Stimulated activated CD8-positive, alpha-beta memory T cell treated with anti-CD3 and anti-CD28 coated beads, Interleukin-4, amount 100 ng/mL, for 4 hours (primary cell): ENCODE results near the gene POT1.

Experiments
- DNase-seq, 2 donors: peaks; one replicate each; pipeline ENCODE4 v3.0.0-alpha.2; 2020; ENCODE audit warnings: low read depth in 2 of 2, low spot score in 1 of 2

Gene POT1

DNA sequence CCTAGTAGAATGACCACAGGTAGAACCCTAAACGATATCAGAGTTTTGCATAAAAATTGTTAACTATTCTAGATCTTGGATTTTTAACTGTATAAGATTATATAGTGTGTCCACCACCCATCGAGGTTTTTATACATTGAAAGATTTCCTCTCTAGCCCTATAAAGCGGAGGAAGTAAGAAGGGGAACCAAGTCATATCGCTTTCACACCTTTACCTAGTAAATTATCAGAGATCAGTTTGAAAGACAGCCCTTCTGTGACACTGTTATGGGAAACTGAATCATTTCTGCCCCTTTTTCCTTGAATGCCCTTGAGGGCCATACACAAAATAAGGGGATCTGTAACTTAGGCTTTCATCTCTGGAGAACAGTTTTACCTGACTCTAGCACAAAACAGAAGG, 155.7 kb downstream of the POT1 start:
- DNase-seq, result no peak

- DNase-seq, result no peak
Observed at GRCh38 chr7:124773339-124773738, 156.3 kb downstream of the POT1 start.
